Iris pigment epithelial cell (primary cell): ENCODE results near the gene NHSL1.
A peak's percentile ranks its signal among the peaks of the same experiment; 100 is the strongest.

ENCODE experiments used
- DNase-seq: peaks from one replicate; pipeline ENCODE4 v3.0.0-alpha.2; 2011; ENCODE audit warnings: low read depth

The NHSL1 gene

GRCh38 chr6:138498629-138499302 lies 528 bp downstream of the NHSL1 start:
- peak; percentile 77 for DNase-seq

- DNase-seq, result no peak
Measured at GRCh38 chr6:138497286-138497685, 2.0 kb downstream of the NHSL1 start.

GRCh38 chr6:138494312-138494711 lies 5.0 kb downstream of the NHSL1 start:
- DNase-seq, result no peak

GRCh38 chr6:138493413-138493812 lies 5.9 kb downstream of the NHSL1 start:
- peak; percentile 78 for DNase-seq

- no peak for DNase-seq
Measured at GRCh38 chr6:138492871-138493270, 6.4 kb downstream of the NHSL1 start.

- DNase-seq, result no peak
Measured at GRCh38 chr6:138492113-138492512, 7.2 kb downstream of the NHSL1 start.

- DNase-seq, result no peak
Measured at GRCh38 chr6:138491017-138491416, 8.3 kb downstream of the NHSL1 start.

GRCh38 chr6:138489846-138490245 lies 9.4 kb downstream of the NHSL1 start:
- no peak for DNase-seq

- no peak for DNase-seq
Measured at GRCh38 chr6:138487102-138487604, 12.1 kb downstream of the NHSL1 start.

GRCh38 chr6:138486249-138487101 lies 12.8 kb downstream of the NHSL1 start:
- no peak for DNase-seq

- DNase-seq, result no peak
Measured at GRCh38 chr6:138485586-138486248, 13.6 kb downstream of the NHSL1 start.

GRCh38 chr6:138485005-138485545 lies 14.2 kb downstream of the NHSL1 start:
- DNase-seq, result peak; percentile 33

GRCh38 chr6:138484018-138484731 lies 15.1 kb downstream of the NHSL1 start:
- DNase-seq, result no peak

GRCh38 chr6:138482816-138483215 lies 16.5 kb downstream of the NHSL1 start:
- no peak for DNase-seq

GRCh38 chr6:138480279-138480949 lies 18.9 kb downstream of the NHSL1 start:
- no peak for DNase-seq

- peak; percentile 21 for DNase-seq
Measured at GRCh38 chr6:138477913-138478539, 21.3 kb downstream of the NHSL1 start.

- no peak for DNase-seq
Measured at GRCh38 chr6:138476116-138476515, 23.2 kb downstream of the NHSL1 start.

- no peak for DNase-seq
Measured at GRCh38 chr6:138473144-138473543, 26.1 kb downstream of the NHSL1 start.

- peak; percentile 81 for DNase-seq
Measured at GRCh38 chr6:138468320-138469015, 30.8 kb downstream of the NHSL1 start.

- DNase-seq, result no peak
Measured at GRCh38 chr6:138467901-138468300, 31.4 kb downstream of the NHSL1 start.
